Liver (tissue), 9 donors: ENCODE data around the gene RAPGEF4. TPM values are rescaled to one million over a fixed set of nuclear protein-coding genes. Genes with fewer than 3 reads are reported as not detected.

ENCODE experiments used
- DNase-seq: peaks from one replicate; pipeline ENCODE4 v3.0.0-alpha.2; 2017; ENCODE audit warnings: low spot score
- H3K27ac ChIP-seq, 2 donors: one replicate each; pipeline ENCODE4 v1.7.0; 2013; ENCODE audit warnings: inconsistent platforms in 2 of 2, low read length in 2 of 2, control low read depth in 1 of 2, low read depth in 1 of 2, mild to moderate bottlenecking in 1 of 2
- H3K27me3 ChIP-seq, 4 donors: one replicate each; pipeline versions ENCODE4 v1.6.1 to v1.7.0; 2013; ENCODE audit warnings: low read length in 3 of 4, inconsistent platforms in 1 of 4, mild to moderate bottlenecking in 1 of 4, moderate library complexity in 1 of 4; ENCODE audit not compliant: control insufficient read depth in 4 of 4, insufficient read depth in 4 of 4
- H3K36me3 ChIP-seq, 4 donors: one replicate each; pipeline versions ENCODE4 v1.6.1 to v1.7.0; 2013; ENCODE audit warnings: low read length in 3 of 4, mild to moderate bottlenecking in 3 of 4, low read depth in 1 of 4, moderate library complexity in 1 of 4; ENCODE audit not compliant: control insufficient read depth in 4 of 4, insufficient read depth in 3 of 4
- H3K4me1 ChIP-seq, 4 donors: one replicate each; pipeline versions ENCODE4 v1.6.1 to v1.7.0; 2013; ENCODE audit warnings: low read length in 3 of 4, mild to moderate bottlenecking in 3 of 4, moderate library complexity in 1 of 4; ENCODE audit not compliant: control insufficient read depth in 4 of 4, insufficient read depth in 4 of 4
- H3K4me3 ChIP-seq, 3 donors: one replicate each; pipeline versions ENCODE4 v1.6.1 to v1.7.0; 2013; ENCODE audit warnings: low read length in 3 of 3, control low read depth in 1 of 3, low read depth in 1 of 3, mild to moderate bottlenecking in 1 of 3
- H3K9ac ChIP-seq, 2 donors: one replicate each; pipeline ENCODE4 v1.7.0; 2013; ENCODE audit warnings: low read length in 2 of 2, mild to moderate bottlenecking in 2 of 2, moderate library complexity in 2 of 2, control low read depth in 1 of 2, low read depth in 1 of 2
- H3K9me3 ChIP-seq, 4 donors: one replicate each; pipeline versions ENCODE4 v1.6.1 to v1.7.0; 2013; ENCODE audit warnings: low read length in 3 of 4; ENCODE audit not compliant: control insufficient read depth in 4 of 4
- ATF3 ChIP-seq: IDR thresholded peaks from 2 replicates; pipeline ENCODE4 v1.6.1; 2016; ENCODE audit warnings: antibody characterized with exemption
- EGR1 ChIP-seq, 2 donors: IDR thresholded peaks; 2 replicates each; pipeline ENCODE4 v1.6.1; 2016 to 2018; ENCODE audit warnings: antibody characterized with exemption in 2 of 2, low read depth in 2 of 2
- FOXA1 ChIP-seq: IDR thresholded peaks from 2 replicates; pipeline ENCODE4 v1.6.1; 2016; ENCODE audit warnings: antibody characterized with exemption
- FOXA2 ChIP-seq: IDR thresholded peaks from 2 replicates; pipeline ENCODE4 v1.6.1; 2016; ENCODE audit warnings: antibody characterized with exemption
- GABPA ChIP-seq, 2 donors: IDR thresholded peaks in 1 of 2; conservative IDR thresholded peaks in 1 of 2; 2 replicates each; pipeline ENCODE4 v1.6.1; 2016; ENCODE audit warnings: antibody characterized with exemption in 2 of 2, mild to moderate bottlenecking in 1 of 2, moderate library complexity in 1 of 2
- HNF4A ChIP-seq, 2 donors: conservative IDR thresholded peaks; 2 replicates each; pipeline ENCODE4 v1.6.1; 2016; ENCODE audit warnings: antibody characterized with exemption in 2 of 2, mild to moderate bottlenecking in 2 of 2
- JUND ChIP-seq, 2 donors: IDR thresholded peaks; 2 replicates each; pipeline ENCODE4 v1.6.1; 2016; ENCODE audit warnings: antibody characterized with exemption in 2 of 2
- MAX ChIP-seq: IDR thresholded peaks from 2 replicates; pipeline ENCODE4 v1.6.1; 2016; ENCODE audit warnings: antibody characterized with exemption
- NR2F2 ChIP-seq: IDR thresholded peaks from 2 replicates; pipeline ENCODE4 v1.6.1; 2016; ENCODE audit warnings: antibody characterized with exemption
- RAD21 ChIP-seq, 2 donors: IDR thresholded peaks; 2 replicates each; pipeline ENCODE4 v1.6.1; 2016; ENCODE audit warnings: antibody characterized with exemption in 2 of 2, mild to moderate bottlenecking in 2 of 2
- RXRA ChIP-seq, 2 donors: IDR thresholded peaks; 2 replicates each; pipeline ENCODE4 v1.6.1; 2017 to 2018; ENCODE audit warnings: antibody characterized with exemption in 2 of 2, mild to moderate bottlenecking in 1 of 2
- TAF1 ChIP-seq: conservative IDR thresholded peaks from 2 replicates; pipeline ENCODE4 v1.6.1; 2016; ENCODE audit warnings: antibody characterized with exemption, mild to moderate bottlenecking
- YY1 ChIP-seq: IDR thresholded peaks from 2 replicates; pipeline ENCODE4 v1.6.1; 2016; ENCODE audit warnings: antibody characterized with exemption, mild to moderate bottlenecking
- WGBS: extraction: QIAGEN DNeasy Blood & Tissue Kit; methylation state at CpG from one replicate; pipeline ENCODE4 v1.1.7; 2013; 5-methylcytosine and 5-hydroxymethylcytosine counted together
- polyA plus RNA-seq, 2 donors: library from polyadenylated mRNA; stranded (reverse) in 1 of 2; unstranded in 1 of 2; fragments of 200-250 nt in 1 of 2; fragments of >200 nt in 1 of 2; fragmentation: Nextera tagmentation in 1 of 2; extraction: Ambion mirVana in 1 of 2; gene quantifications; one replicate each; pipeline versions ENCODE4 v1.2.1 to v1.2.3, GENCODE V29; 2013 to 2015
- total RNA-seq, 2 donors: library from RNA; depleted of rRNA; stranded (reverse); fragments of >200 nt; gene quantifications; one replicate each; pipeline ENCODE4 v1.2.3, GENCODE V29; 2014
- TF ChIP-seq, protein P1 (sequence below): IDR thresholded peaks from 2 replicates; pipeline ENCODE4 v1.6.1; 2016; ENCODE audit warnings: antibody characterized with exemption
- TF ChIP-seq, protein P2 (sequence below): IDR thresholded peaks from 2 replicates; pipeline ENCODE4 v1.6.1; 2016; ENCODE audit warnings: antibody characterized with exemption, mild to moderate bottlenecking
- TF ChIP-seq, protein P3 (sequence below): fragments of 150-350 bp; IDR thresholded peaks from 2 replicates; pipeline ENCODE4 v1.5.1; 2017; ENCODE audit warnings: improper control_type of control experiment, low read depth, low read length; ENCODE audit not compliant: missing input control
- donor health status: healthy.
- donor health status: healthy.
- donor health status: healthy.
- donor health status: healthy.
- donor health status: healthy.

RAPGEF4 gene
- total and polyA plus RNA-seq, 4 donors: 1.5 to 18.2 (median 8.3) TPM

GRCh38 chr2:173030561-173031490 lies 295.2 kb downstream of the RAPGEF4 start:
- Histone ChIP-seq H3K4me1 (no peaks in the 10 kb centered on the region), H3K4me3 (no peak overlapping the region), H3K27ac (no peak overlapping the region), H3K9ac (no peak overlapping the region), H3K36me3 (peaks cover 0 to 9% (median 7%) of the 10 kb centered on the region in 4 donors), H3K27me3 (no peaks in the 10 kb centered on the region), H3K9me3 (no peaks in the 10 kb centered on the region)
- no peak for DNase-seq
- TF ChIP-seq, protein P1, sequence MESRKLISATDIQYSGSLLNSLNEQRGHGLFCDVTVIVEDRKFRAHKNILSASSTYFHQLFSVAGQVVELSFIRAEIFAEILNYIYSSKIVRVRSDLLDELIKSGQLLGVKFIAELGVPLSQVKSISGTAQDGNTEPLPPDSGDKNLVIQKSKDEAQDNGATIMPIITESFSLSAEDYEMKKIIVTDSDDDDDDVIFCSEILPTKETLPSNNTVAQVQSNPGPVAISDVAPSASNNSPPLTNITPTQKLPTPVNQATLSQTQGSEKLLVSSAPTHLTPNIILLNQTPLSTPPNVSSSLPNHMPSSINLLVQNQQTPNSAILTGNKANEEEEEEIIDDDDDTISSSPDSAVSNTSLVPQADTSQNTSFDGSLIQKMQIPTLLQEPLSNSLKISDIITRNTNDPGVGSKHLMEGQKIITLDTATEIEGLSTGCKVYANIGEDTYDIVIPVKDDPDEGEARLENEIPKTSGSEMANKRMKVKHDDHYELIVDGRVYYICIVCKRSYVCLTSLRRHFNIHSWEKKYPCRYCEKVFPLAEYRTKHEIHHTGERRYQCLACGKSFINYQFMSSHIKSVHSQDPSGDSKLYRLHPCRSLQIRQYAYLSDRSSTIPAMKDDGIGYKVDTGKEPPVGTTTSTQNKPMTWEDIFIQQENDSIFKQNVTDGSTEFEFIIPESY: no peak
- TF ChIP-seq MAX: no peak
- TF ChIP-seq ATF3: no peak
- no peak for TF ChIP-seq GABPA (IDR thresholded peaks at IDR 0.05 in 1 of 2, conservative IDR thresholded peaks at IDR 0.05 in 1 of 2)
- TF ChIP-seq FOXA1: no peak
- TF ChIP-seq NR2F2: no peak
- no peak for TF ChIP-seq FOXA2
- no peak for TF ChIP-seq RXRA (IDR thresholded peaks at IDR 0.05)
- TF ChIP-seq HNF4A (conservative IDR thresholded peaks at IDR 0.05): no peak
- TF ChIP-seq, protein P2, sequence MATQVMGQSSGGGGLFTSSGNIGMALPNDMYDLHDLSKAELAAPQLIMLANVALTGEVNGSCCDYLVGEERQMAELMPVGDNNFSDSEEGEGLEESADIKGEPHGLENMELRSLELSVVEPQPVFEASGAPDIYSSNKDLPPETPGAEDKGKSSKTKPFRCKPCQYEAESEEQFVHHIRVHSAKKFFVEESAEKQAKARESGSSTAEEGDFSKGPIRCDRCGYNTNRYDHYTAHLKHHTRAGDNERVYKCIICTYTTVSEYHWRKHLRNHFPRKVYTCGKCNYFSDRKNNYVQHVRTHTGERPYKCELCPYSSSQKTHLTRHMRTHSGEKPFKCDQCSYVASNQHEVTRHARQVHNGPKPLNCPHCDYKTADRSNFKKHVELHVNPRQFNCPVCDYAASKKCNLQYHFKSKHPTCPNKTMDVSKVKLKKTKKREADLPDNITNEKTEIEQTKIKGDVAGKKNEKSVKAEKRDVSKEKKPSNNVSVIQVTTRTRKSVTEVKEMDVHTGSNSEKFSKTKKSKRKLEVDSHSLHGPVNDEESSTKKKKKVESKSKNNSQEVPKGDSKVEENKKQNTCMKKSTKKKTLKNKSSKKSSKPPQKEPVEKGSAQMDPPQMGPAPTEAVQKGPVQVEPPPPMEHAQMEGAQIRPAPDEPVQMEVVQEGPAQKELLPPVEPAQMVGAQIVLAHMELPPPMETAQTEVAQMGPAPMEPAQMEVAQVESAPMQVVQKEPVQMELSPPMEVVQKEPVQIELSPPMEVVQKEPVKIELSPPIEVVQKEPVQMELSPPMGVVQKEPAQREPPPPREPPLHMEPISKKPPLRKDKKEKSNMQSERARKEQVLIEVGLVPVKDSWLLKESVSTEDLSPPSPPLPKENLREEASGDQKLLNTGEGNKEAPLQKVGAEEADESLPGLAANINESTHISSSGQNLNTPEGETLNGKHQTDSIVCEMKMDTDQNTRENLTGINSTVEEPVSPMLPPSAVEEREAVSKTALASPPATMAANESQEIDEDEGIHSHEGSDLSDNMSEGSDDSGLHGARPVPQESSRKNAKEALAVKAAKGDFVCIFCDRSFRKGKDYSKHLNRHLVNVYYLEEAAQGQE: no peak
- WGBS: 91% methylated on average over 9 of the region's 9 CpGs

- H3K27me3 ChIP-seq: no peaks in the 10 kb centered on the region
- no peaks in the 10 kb centered on the region for H3K4me1 ChIP-seq
- H3K27ac ChIP-seq: no peak overlapping the region
- no peaks in the 10 kb centered on the region for H3K9me3 ChIP-seq
- no peak overlapping the region for H3K4me3 ChIP-seq
- DNase-seq: no peak
- H3K36me3 ChIP-seq: peaks cover 0 to 6% (median 5%) of the 10 kb centered on the region in 4 donors
- no peak overlapping the region for H3K9ac ChIP-seq
- 96% methylated on average over 4 of the region's 4 CpGs for WGBS
- TF ChIP-seq RXRA (IDR thresholded peaks at IDR 0.05) (no peak), YY1 (no peak), GABPA (IDR thresholded peaks at IDR 0.05 in 1 of 2, conservative IDR thresholded peaks at IDR 0.05 in 1 of 2) (no peak), JUND (IDR thresholded peaks at IDR 0.05) (no peak), HNF4A (conservative IDR thresholded peaks at IDR 0.05) (no peak), EGR1 (IDR thresholded peaks at IDR 0.05; ENCODE audit: low read depth in 2 of 2) (no peak), FOXA2 (no peak), TAF1 (no peak), RAD21 (IDR thresholded peaks at IDR 0.05) (no peak)
- TF ChIP-seq, protein P2: no peak
- TF ChIP-seq, protein P3, sequence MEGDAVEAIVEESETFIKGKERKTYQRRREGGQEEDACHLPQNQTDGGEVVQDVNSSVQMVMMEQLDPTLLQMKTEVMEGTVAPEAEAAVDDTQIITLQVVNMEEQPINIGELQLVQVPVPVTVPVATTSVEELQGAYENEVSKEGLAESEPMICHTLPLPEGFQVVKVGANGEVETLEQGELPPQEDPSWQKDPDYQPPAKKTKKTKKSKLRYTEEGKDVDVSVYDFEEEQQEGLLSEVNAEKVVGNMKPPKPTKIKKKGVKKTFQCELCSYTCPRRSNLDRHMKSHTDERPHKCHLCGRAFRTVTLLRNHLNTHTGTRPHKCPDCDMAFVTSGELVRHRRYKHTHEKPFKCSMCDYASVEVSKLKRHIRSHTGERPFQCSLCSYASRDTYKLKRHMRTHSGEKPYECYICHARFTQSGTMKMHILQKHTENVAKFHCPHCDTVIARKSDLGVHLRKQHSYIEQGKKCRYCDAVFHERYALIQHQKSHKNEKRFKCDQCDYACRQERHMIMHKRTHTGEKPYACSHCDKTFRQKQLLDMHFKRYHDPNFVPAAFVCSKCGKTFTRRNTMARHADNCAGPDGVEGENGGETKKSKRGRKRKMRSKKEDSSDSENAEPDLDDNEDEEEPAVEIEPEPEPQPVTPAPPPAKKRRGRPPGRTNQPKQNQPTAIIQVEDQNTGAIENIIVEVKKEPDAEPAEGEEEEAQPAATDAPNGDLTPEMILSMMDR: no peak
- TF ChIP-seq, protein P1: no peak
Observed at GRCh38 chr2:173032032-173032431, 296.4 kb downstream of the RAPGEF4 start.
